ENCODE data around the gene ABCC3. TPM values are rescaled to one million over a fixed set of nuclear protein-coding genes. Genes with fewer than 3 reads are reported as not detected.

The ABCC3 gene
- total and polyA plus RNA-seq, 2 donors (not counting 3 experiments of a cell fraction or from before 2014, with no cell fraction given) = 1.1 to 2.6 TPM

GRCh38 chr17:50604513-50604912 is 30.2 kb upstream of the ABCC3 start:
- BruUV-seq (replicated peaks) = no TSS peak
- FAIRE-seq (peak; percentile 70), DNase-seq (ENCODE audit: low read depth, low spot score) (peak; percentile 88)
- dilution Hi-C loops (cut with MboI; ENCODE audit: extremely low pct_ligation_motif_present, low sequenced_read_pairs) = no loop called here
- H3K36me3 ChIP-seq (ENCODE audit: control insufficient read depth in 2 of 2, extremely low read depth in 1 of 2, insufficient read depth in 2 of 2, low read length in 2 of 2) = no peaks in the 10 kb centered on the region
- ChIA-PET CTCF (interaction anchor here (1.1 to 2.9 kb wide), 4 partner anchors 15 to 90 kb away, joined by 3 to 22 read pairs (median 8); no protein-coding TSS in a partner anchor), POLR2A (no interaction called here)
- intact Hi-C loops (cut with micrococcal nuclease) = loop anchor here (5.0 kb wide), 1 partner anchor 42 kb away; the partner anchor contains the start of gene CACNA1G
- no peaks in the 10 kb centered on the region for H4K20me1 ChIP-seq (replicated peaks; ENCODE audit: control insufficient read depth, extremely low read depth, insufficient read depth, low read length)
- peaks cover 13% of the 10 kb centered on the region for H3K4me1 ChIP-seq (ENCODE audit: control insufficient read depth, extremely low read depth, insufficient read depth, low read length)
- no peaks in the 10 kb centered on the region for H3K79me2 ChIP-seq (ENCODE audit: control insufficient read depth, insufficient read depth, low read length)
- peaks cover 2 to 3% of the 10 kb centered on the region in 2 experiments for H3K27me3 ChIP-seq (ENCODE audit: control insufficient read depth in 2 of 2, insufficient read depth in 2 of 2, low read length in 2 of 2)
- no peak overlapping the region for H3K9ac ChIP-seq (replicated peaks; ENCODE audit: extremely low read depth, insufficient read depth, low read length)
- H3K4me2 ChIP-seq (ENCODE audit: insufficient read depth, low read length) = no peak overlapping the region
- no peak overlapping the region for H3K27ac ChIP-seq (ENCODE audit: insufficient read depth, low read depth, low read length)
- no peaks in the 10 kb centered on the region for H3K9me1 ChIP-seq (replicated peaks; ENCODE audit: control insufficient read depth, extremely low read depth, insufficient read depth, low read length)
- no peaks in the 10 kb centered on the region for H3K9me3 ChIP-seq (replicated peaks; ENCODE audit: control insufficient read depth, insufficient read depth, low read length)
- TF ChIP-seq MYC (IDR thresholded peaks at IDR 0.05; ENCODE audit: low read depth, low read length) (no peak), POLR2AphosphoS5 (IDR thresholded peaks at IDR 0.05; ENCODE audit: insufficient read depth, low read depth, low read length) (peak; percentile 55), EZH2 (IDR thresholded peaks at IDR 0.05; ENCODE audit: borderline replicate concordance, low read depth, low read length, severe bottlenecking) (no peak), JUN (IDR thresholded peaks at IDR 0.05; ENCODE audit: borderline replicate concordance, insufficient read depth, insufficient read length, low read depth) (no peak)
- H3K4me3 ChIP-seq (replicated peaks in 1 of 3; ENCODE audit: insufficient read depth in 1 of 3, low read depth in 1 of 3, low read length in 3 of 3) = no peak overlapping the region
- no peak overlapping the region for H2AFZ ChIP-seq (ENCODE audit: low read depth, low read length)

GRCh38 chr17:50605429-50605828 is 29.3 kb upstream of the ABCC3 start:
- FAIRE-seq (peak; percentile 26), DNase-seq (ENCODE audit: low read depth, low spot score) (no peak)
- CTCF ChIA-PET = interaction anchor here (0.7 to 2.9 kb wide), 5 partner anchors 13 to 55 kb away, joined by 3 to 22 read pairs (median 3); partner anchors contain the start of gene CACNA1G
- POLR2A ChIA-PET = no interaction called here
- H3K27me3 ChIP-seq (ENCODE audit: control insufficient read depth in 2 of 2, insufficient read depth in 2 of 2, low read length in 2 of 2) = peaks cover 2 to 3% of the 10 kb centered on the region in 2 experiments
- no peak overlapping the region for H3K4me3 ChIP-seq (replicated peaks in 1 of 3; ENCODE audit: insufficient read depth in 1 of 3, low read depth in 1 of 3, low read length in 3 of 3)
- no peak overlapping the region for H3K27ac ChIP-seq (ENCODE audit: insufficient read depth, low read depth, low read length)
- dilution Hi-C loops (cut with MboI; ENCODE audit: extremely low pct_ligation_motif_present, low sequenced_read_pairs) (no loop called here), intact Hi-C loops (cut with micrococcal nuclease) (no loop called here)
- no peak overlapping the region for H3K9ac ChIP-seq (replicated peaks; ENCODE audit: extremely low read depth, insufficient read depth, low read length)
- H3K9me1 ChIP-seq (replicated peaks; ENCODE audit: control insufficient read depth, extremely low read depth, insufficient read depth, low read length) = no peaks in the 10 kb centered on the region
- peak; percentile 57 for TF ChIP-seq EZH2 (IDR thresholded peaks at IDR 0.05; ENCODE audit: borderline replicate concordance, low read depth, low read length, severe bottlenecking)
- TF ChIP-seq, protein P1, sequence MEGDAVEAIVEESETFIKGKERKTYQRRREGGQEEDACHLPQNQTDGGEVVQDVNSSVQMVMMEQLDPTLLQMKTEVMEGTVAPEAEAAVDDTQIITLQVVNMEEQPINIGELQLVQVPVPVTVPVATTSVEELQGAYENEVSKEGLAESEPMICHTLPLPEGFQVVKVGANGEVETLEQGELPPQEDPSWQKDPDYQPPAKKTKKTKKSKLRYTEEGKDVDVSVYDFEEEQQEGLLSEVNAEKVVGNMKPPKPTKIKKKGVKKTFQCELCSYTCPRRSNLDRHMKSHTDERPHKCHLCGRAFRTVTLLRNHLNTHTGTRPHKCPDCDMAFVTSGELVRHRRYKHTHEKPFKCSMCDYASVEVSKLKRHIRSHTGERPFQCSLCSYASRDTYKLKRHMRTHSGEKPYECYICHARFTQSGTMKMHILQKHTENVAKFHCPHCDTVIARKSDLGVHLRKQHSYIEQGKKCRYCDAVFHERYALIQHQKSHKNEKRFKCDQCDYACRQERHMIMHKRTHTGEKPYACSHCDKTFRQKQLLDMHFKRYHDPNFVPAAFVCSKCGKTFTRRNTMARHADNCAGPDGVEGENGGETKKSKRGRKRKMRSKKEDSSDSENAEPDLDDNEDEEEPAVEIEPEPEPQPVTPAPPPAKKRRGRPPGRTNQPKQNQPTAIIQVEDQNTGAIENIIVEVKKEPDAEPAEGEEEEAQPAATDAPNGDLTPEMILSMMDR (IDR thresholded peaks at IDR 0.05; ENCODE audit: extremely low read depth in 1 of 2, insufficient read depth in 1 of 2, low read depth in 1 of 2, low read length in 2 of 2) = no peak
- no peaks in the 10 kb centered on the region for H4K20me1 ChIP-seq (replicated peaks; ENCODE audit: control insufficient read depth, extremely low read depth, insufficient read depth, low read length)
- no peaks in the 10 kb centered on the region for H3K79me2 ChIP-seq (ENCODE audit: control insufficient read depth, insufficient read depth, low read length)
- BruUV-seq (replicated peaks) = no TSS peak
- no peaks in the 10 kb centered on the region for H3K9me3 ChIP-seq (replicated peaks; ENCODE audit: control insufficient read depth, insufficient read depth, low read length)
- peaks cover 13% of the 10 kb centered on the region for H3K4me1 ChIP-seq (ENCODE audit: control insufficient read depth, extremely low read depth, insufficient read depth, low read length)
- no peaks in the 10 kb centered on the region for H3K36me3 ChIP-seq (ENCODE audit: control insufficient read depth in 2 of 2, extremely low read depth in 1 of 2, insufficient read depth in 2 of 2, low read length in 2 of 2)
- H2AFZ ChIP-seq (ENCODE audit: low read depth, low read length) = no peak overlapping the region
- H3K4me2 ChIP-seq (ENCODE audit: insufficient read depth, low read length) = no peak overlapping the region

All from endothelial cell of umbilical vein (primary cell).